HCT116 (cell line): ENCODE measurements around the gene DPYD.

Source experiments
- ATF3 ChIP-seq: IDR thresholded peaks from 2 replicates; pipeline ENCODE4 v1.6.1; 2012
- CTCF ChIP-seq, 3 experiments: fragments of 200-600 bp in 1 of 3; sonication (generic) in 1 of 3; IDR thresholded peaks in 2 of 3; conservative IDR thresholded peaks in 1 of 3; 2 replicates each; pipeline ENCODE4 v1.5.1; 2012 to 2017; ENCODE audit warnings: low read depth in 2 of 3, low read length in 2 of 3, antibody characterized with exemption in 1 of 3, borderline replicate concordance in 1 of 3, control low read depth in 1 of 3, mild to moderate bottlenecking in 1 of 3, mixed read lengths in 1 of 3, mixed run types in 1 of 3, moderate library complexity in 1 of 3; ENCODE audit not compliant: insufficient read depth in 1 of 3
- EGR1 ChIP-seq: IDR thresholded peaks from 2 replicates; pipeline ENCODE4 v1.6.1; 2012; ENCODE audit warnings: low read depth
- ELF1 ChIP-seq: IDR thresholded peaks from 2 replicates; pipeline ENCODE4 v1.6.1; 2012; ENCODE audit warnings: low read depth, borderline replicate concordance
- EZH2 ChIP-seq: fragments of 200-600 bp; sonication (generic); IDR thresholded peaks from 2 replicates; pipeline ENCODE4 v1.6.1; 2017; ENCODE audit warnings: antibody characterized with exemption, mixed run types
- FOSL1 ChIP-seq: IDR thresholded peaks from 2 replicates; pipeline ENCODE4 v1.6.1; 2012; ENCODE audit warnings: low read depth
- JUND ChIP-seq: IDR thresholded peaks from 2 replicates; pipeline ENCODE4 v1.6.1; 2012
- MAX ChIP-seq: IDR thresholded peaks from 2 replicates; pipeline ENCODE4 v1.6.1; 2012
- POLR2A ChIP-seq: IDR thresholded peaks from 2 replicates; pipeline ENCODE4 v1.7.0; 2011; ENCODE audit warnings: borderline replicate concordance; ENCODE audit not compliant: insufficient read depth, insufficient read length; ENCODE audit errors: extremely low read depth
- POLR2AphosphoS5 ChIP-seq: IDR thresholded peaks from 2 replicates; pipeline ENCODE4 v1.6.1; 2011; ENCODE audit warnings: mild to moderate bottlenecking, low read depth, low read length, moderate library complexity
- REST ChIP-seq: IDR thresholded peaks from 2 replicates; pipeline ENCODE4 v1.6.1; 2012; ENCODE audit warnings: low read depth
- SIN3A ChIP-seq: IDR thresholded peaks from 2 replicates; pipeline ENCODE4 v1.6.1; 2012; ENCODE audit warnings: low read depth
- ZBTB33 ChIP-seq: IDR thresholded peaks from 2 replicates; pipeline ENCODE4 v1.6.1; 2011; ENCODE audit warnings: mild to moderate bottlenecking, low read length, moderate library complexity; ENCODE audit not compliant: insufficient replicate concordance; ENCODE audit errors: extremely low read depth
- ZNF274 ChIP-seq: fragments of 200-500 bp; sonication (Bioruptor generic); IDR thresholded peaks from 2 replicates; pipeline ENCODE4 v1.6.1; 2014; ENCODE audit warnings: mild to moderate bottlenecking, low read depth, low read length, inconsistent platforms

GRCh38 chr1:97834899-97835298 is 85.9 kb downstream of the DPYD start:
- TF ChIP-seq CTCF (IDR thresholded peaks at IDR 0.05 in 2 of 3, conservative IDR thresholded peaks at IDR 0.05 in 1 of 3; ENCODE audit: borderline replicate concordance in 1 of 3, insufficient read depth in 1 of 3, low read depth in 2 of 3, low read length in 2 of 3) (no peak), POLR2AphosphoS5 (no peak), ZNF274 (no peak), ATF3 (no peak), POLR2A (no peak), SIN3A (no peak), REST (no peak), EZH2 (no peak), MAX (no peak), JUND (no peak), ELF1 (no peak), FOSL1 (no peak), EGR1 (no peak), ZBTB33 (no peak)
